GM18858 (cell line): ENCODE results near the gene PRRT2.
"Not testable (repeated sequence)": the region's sequence is repeated elsewhere in the genome, so short reads cannot be mapped to it uniquely, and the experiment has no call there.

Source experiments
- ATAC-seq: cut with Tn5 transposase; IDR thresholded peaks from one replicate; pipeline ENCODE4 v1.9.1; 2021; ENCODE audit not compliant: unreplicated experiment

Gene PRRT2

GRCh38 chr16:29831490-29831889 is 19.5 kb downstream of the PRRT2 start:
- ATAC-seq, result no peak

- not testable (repeated sequence) for ATAC-seq
Measured at GRCh38 chr16:29833219-29833618, 21.2 kb downstream of the PRRT2 start.

GRCh38 chr16:29834079-29834478 is 22.1 kb downstream of the PRRT2 start:
- no peak for ATAC-seq

GRCh38 chr16:29835926-29836325 is 23.9 kb downstream of the PRRT2 start:
- ATAC-seq, result no peak

GRCh38 chr16:29836623-29837022 is 24.6 kb downstream of the PRRT2 start:
- no peak for ATAC-seq

- ATAC-seq, result no peak
Measured at GRCh38 chr16:29837841-29838240, 25.8 kb downstream of the PRRT2 start.

- no peak for ATAC-seq
Measured at GRCh38 chr16:29839822-29840221, 27.8 kb downstream of the PRRT2 start.

- no peak for ATAC-seq
Measured at GRCh38 chr16:29840240-29840639, 28.2 kb downstream of the PRRT2 start.

GRCh38 chr16:29841631-29842030 is 29.6 kb downstream of the PRRT2 start:
- ATAC-seq, result no peak

GRCh38 chr16:29842732-29843346 is 30.8 kb downstream of the PRRT2 start:
- no peak for ATAC-seq

- no peak for ATAC-seq
Measured at GRCh38 chr16:29843931-29844330, 31.9 kb downstream of the PRRT2 start.

- no peak for ATAC-seq
Measured at GRCh38 chr16:29844575-29845331, 32.8 kb downstream of the PRRT2 start.

GRCh38 chr16:29845656-29846055 is 33.7 kb downstream of the PRRT2 start:
- ATAC-seq, result no peak

GRCh38 chr16:29848420-29849297 is 36.7 kb downstream of the PRRT2 start:
- ATAC-seq, result no peak

- ATAC-seq, result no peak
Measured at GRCh38 chr16:29849505-29849904, 37.5 kb downstream of the PRRT2 start.

GRCh38 chr16:29850998-29851397 is 39.0 kb downstream of the PRRT2 start:
- ATAC-seq, result no peak

GRCh38 chr16:29852654-29853053 is 40.7 kb downstream of the PRRT2 start:
- ATAC-seq, result no peak

GRCh38 chr16:29854520-29855100 is 42.6 kb downstream of the PRRT2 start:
- ATAC-seq, result no peak

- no peak for ATAC-seq
Measured at GRCh38 chr16:29857133-29857760, 45.3 kb downstream of the PRRT2 start.

- ATAC-seq, result no peak
Measured at GRCh38 chr16:29858149-29858849, 46.3 kb downstream of the PRRT2 start.
